Thyroid gland (tissue), 4 donors: Measurements from ENCODE around the gene AFM.

Source experiments
- CTCF ChIP-seq, 6 experiments: fragments of 200-600 bp in 3 of 6; fragments of 450-650 bp in 3 of 6; sonication (generic) in 3 of 6; IDR thresholded peaks; one replicate each; pipeline ENCODE4 v1.5.1; 2016 to 2019; ENCODE audit warnings: antibody characterized with exemption in 6 of 6, mild to moderate bottlenecking in 2 of 6, inconsistent platforms in 1 of 6, moderate library complexity in 1 of 6
- POLR2A ChIP-seq, 2 donors: fragments of 450-650 bp; IDR thresholded peaks; one replicate each; pipeline ENCODE4 v1.6.1; 2017; ENCODE audit warnings: antibody characterized with exemption in 2 of 2, mild to moderate bottlenecking in 2 of 2, moderate library complexity in 1 of 2

- TF ChIP-seq CTCF (IDR thresholded peaks at IDR 0.05): no peak
- TF ChIP-seq POLR2A (IDR thresholded peaks at IDR 0.05): no peak
These were observed 44.6 kb upstream of the AFM start for GRCh38 chr4:73436674-73437557.
